Neural progenitor cell (in vitro differentiated cells): Measurements from ENCODE around the gene GATD1. TPM values are rescaled to one million over a fixed set of nuclear protein-coding genes. Genes with fewer than 3 reads are reported as not detected.

ENCODE experiments used
- DNase-seq: peaks from one replicate; pipeline ENCODE4 v3.0.0-alpha.2; 2016; ENCODE audit warnings: low spot score
- H2AFZ ChIP-seq: fragments of 200-600 bp; sonication (generic); replicated peaks from 2 replicates; pipeline ENCODE4 v1.6.1; 2016; ENCODE audit warnings: antibody characterized with exemption
- H3F3A ChIP-seq: fragments of 200-600 bp; sonication (generic); 2 replicates; pipeline ENCODE4 v1.6.1; 2016; ENCODE audit warnings: antibody characterized with exemption, low read depth
- H3K27ac ChIP-seq: fragments of 200-600 bp; sonication (generic); 2 replicates; pipeline ENCODE4 v1.5.1; 2016; ENCODE audit warnings: mild to moderate bottlenecking
- H3K27me3 ChIP-seq: fragments of 200-600 bp; sonication (generic); 2 replicates; pipeline ENCODE4 v1.6.1; 2016; ENCODE audit warnings: mild to moderate bottlenecking, moderate library complexity
- H3K36me3 ChIP-seq: fragments of 200-600 bp; sonication (generic); 2 replicates; pipeline ENCODE4 v1.5.1; 2016
- H3K4me1 ChIP-seq: fragments of 200-600 bp; sonication (generic); 2 replicates; pipeline ENCODE4 v1.6.1; 2016; ENCODE audit warnings: mixed run types
- H3K4me2 ChIP-seq: fragments of 200-600 bp; sonication (generic); 2 replicates; pipeline ENCODE4 v1.6.1; 2016
- H3K4me3 ChIP-seq: fragments of 200-600 bp; sonication (generic); 2 replicates; pipeline ENCODE4 v1.5.1; 2016
- H3K79me2 ChIP-seq: fragments of 200-600 bp; sonication (generic); 2 replicates; pipeline ENCODE4 v1.6.1; 2016; ENCODE audit warnings: low read depth
- H3K9ac ChIP-seq: fragments of 200-600 bp; sonication (generic); 2 replicates; pipeline ENCODE4 v1.6.1; 2016
- H3K9me3 ChIP-seq: fragments of 200-600 bp; sonication (generic); 2 replicates; pipeline ENCODE4 v1.5.1; 2016; ENCODE audit warnings: low read depth
- H4K20me1 ChIP-seq: fragments of 200-600 bp; sonication (generic); 2 replicates; pipeline ENCODE4 v1.6.1; 2016; ENCODE audit warnings: low read depth
- H3K27ac Mint-ChIP-seq: 3 replicates; pipeline ENCODE4 v1.8.0; 2021; ENCODE audit warnings: mixed read lengths
- H3K27me3 Mint-ChIP-seq: 2 replicates; pipeline ENCODE4 v1.8.0; 2022; ENCODE audit warnings: low read depth, mild to moderate bottlenecking, inconsistent platforms, moderate library complexity, mixed read lengths; ENCODE audit not compliant: insufficient read depth
- H3K36me3 Mint-ChIP-seq: 3 replicates; pipeline ENCODE4 v1.8.0; 2021; ENCODE audit warnings: mixed read lengths
- H3K4me1 Mint-ChIP-seq: 3 replicates; pipeline ENCODE4 v1.8.0; 2021; ENCODE audit warnings: mixed read lengths
- H3K4me3 Mint-ChIP-seq: 3 replicates; pipeline ENCODE4 v1.8.0; 2021; ENCODE audit warnings: mild to moderate bottlenecking, moderate library complexity, mixed read lengths
- H3K9me3 Mint-ChIP-seq: 3 replicates; pipeline ENCODE4 v1.8.0; 2020; ENCODE audit warnings: mixed read lengths
- EZH2 ChIP-seq: fragments of 200-600 bp; sonication (generic); IDR thresholded peaks from 2 replicates; pipeline ENCODE4 v1.6.1; 2017; ENCODE audit warnings: antibody characterized with exemption, mild to moderate bottlenecking, moderate library complexity
- EZH2phosphoT487 ChIP-seq: fragments of 200-600 bp; sonication (generic); IDR thresholded peaks from 2 replicates; pipeline ENCODE4 v1.6.1; 2017; ENCODE audit warnings: antibody characterized with exemption
- total RNA-seq: library from RNA; depleted of rRNA; stranded (reverse); fragments of >200 nt; gene quantifications from 2 replicates; pipeline ENCODE4 v1.2.3, GENCODE V29; 2015; ENCODE audit warnings: low replicate concordance
- TF ChIP-seq, protein P1 (sequence below): fragments of 200-600 bp; sonication (generic); IDR thresholded peaks from 2 replicates; pipeline ENCODE4 v1.5.1; 2017; ENCODE audit warnings: antibody characterized with exemption, mild to moderate bottlenecking

Gene GATD1
- total RNA-seq, 1 donor from 2014 or later = 24.1 TPM

DNA sequence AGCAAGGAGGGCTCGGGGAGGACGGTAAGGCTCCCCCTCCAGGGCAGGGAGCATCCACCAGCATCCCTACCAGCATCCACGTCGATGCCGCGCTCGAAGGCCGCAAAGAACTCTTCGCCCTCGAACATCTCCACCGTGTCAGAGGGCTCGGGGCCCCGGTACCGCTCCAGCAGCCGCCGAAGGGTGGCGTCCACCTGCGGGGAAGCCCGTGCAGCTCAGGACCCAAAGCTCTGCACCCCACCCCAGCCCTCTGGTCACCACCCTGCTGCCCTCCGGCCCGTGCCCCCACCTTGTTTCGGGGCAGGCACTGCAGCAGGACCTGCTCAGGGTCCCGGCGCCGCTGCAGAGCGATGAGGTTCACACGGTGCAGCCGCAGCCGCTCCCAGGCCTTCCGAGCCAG is 23.2 kb upstream of the GATD1 start:
- H3K36me3 Mint-ChIP-seq = no peaks in the 10 kb centered on the region
- Histone ChIP-seq H3K4me1 (peaks cover 20% of the 10 kb centered on the region), H3K4me2 (no peak overlapping the region), H4K20me1 (peaks cover 36% of the 10 kb centered on the region), H3K9ac (no peak overlapping the region), H3F3A (peaks cover 12% of the 10 kb centered on the region), H3K4me3 (no peak overlapping the region), H3K27me3 (no peaks in the 10 kb centered on the region), H3K27ac (no peak overlapping the region), H2AFZ (no peak overlapping the region), H3K36me3 (no peaks in the 10 kb centered on the region), H3K79me2 (peaks cover 17% of the 10 kb centered on the region), H3K9me3 (no peaks in the 10 kb centered on the region)
- no peak for DNase-seq
- TF ChIP-seq, protein P1, sequence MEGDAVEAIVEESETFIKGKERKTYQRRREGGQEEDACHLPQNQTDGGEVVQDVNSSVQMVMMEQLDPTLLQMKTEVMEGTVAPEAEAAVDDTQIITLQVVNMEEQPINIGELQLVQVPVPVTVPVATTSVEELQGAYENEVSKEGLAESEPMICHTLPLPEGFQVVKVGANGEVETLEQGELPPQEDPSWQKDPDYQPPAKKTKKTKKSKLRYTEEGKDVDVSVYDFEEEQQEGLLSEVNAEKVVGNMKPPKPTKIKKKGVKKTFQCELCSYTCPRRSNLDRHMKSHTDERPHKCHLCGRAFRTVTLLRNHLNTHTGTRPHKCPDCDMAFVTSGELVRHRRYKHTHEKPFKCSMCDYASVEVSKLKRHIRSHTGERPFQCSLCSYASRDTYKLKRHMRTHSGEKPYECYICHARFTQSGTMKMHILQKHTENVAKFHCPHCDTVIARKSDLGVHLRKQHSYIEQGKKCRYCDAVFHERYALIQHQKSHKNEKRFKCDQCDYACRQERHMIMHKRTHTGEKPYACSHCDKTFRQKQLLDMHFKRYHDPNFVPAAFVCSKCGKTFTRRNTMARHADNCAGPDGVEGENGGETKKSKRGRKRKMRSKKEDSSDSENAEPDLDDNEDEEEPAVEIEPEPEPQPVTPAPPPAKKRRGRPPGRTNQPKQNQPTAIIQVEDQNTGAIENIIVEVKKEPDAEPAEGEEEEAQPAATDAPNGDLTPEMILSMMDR = no peak
- no peak for TF ChIP-seq EZH2phosphoT487
- TF ChIP-seq EZH2 = no peak
- peaks cover 4% of the 10 kb centered on the region for H3K27me3 Mint-ChIP-seq
- H3K27ac Mint-ChIP-seq = no peak overlapping the region
- peaks cover 14% of the 10 kb centered on the region for H3K4me1 Mint-ChIP-seq
- H3K9me3 Mint-ChIP-seq = no peaks in the 10 kb centered on the region
- H3K4me3 Mint-ChIP-seq = no peak overlapping the region

DNA sequence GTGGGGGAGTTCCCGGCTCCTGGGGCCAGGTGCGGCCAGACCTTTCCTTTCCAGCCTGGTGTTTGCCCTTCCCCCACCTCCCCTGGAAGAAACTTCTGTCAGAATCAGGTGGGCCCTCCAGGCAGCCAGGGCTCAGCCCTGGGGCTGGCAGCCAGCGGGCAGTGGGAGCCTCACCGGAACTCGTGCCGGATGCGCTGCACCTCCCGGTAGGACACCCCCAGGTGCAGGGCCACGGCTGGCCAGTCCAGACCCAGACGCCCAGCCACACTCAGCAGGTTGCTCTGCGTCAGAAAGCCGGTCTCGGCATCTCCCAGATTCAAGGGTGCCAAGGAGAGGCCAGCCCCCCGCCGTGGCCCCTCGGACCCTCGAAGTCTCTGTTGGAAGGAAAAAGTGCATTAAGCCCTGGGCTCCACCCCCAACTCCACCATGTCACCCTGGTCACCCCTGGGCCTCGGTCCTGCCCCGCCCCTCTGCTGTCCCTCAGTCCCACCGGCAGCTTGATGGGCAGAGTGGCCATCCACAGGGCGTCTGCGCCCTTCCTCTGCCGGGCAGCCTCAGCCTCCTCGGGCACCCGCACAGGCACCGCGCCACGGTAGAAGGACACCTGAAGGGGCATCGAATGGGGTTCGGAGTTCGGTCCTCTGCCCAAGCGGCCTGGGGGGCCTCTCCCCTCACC is 22.5 kb upstream of the GATD1 start:
- H3K27ac ChIP-seq = no peak overlapping the region
- no peak overlapping the region for H2AFZ ChIP-seq
- Mint-ChIP-seq H3K4me3 (no peak overlapping the region), H3K9me3 (no peaks in the 10 kb centered on the region), H3K4me1 (peaks cover 14% of the 10 kb centered on the region), H3K36me3 (no peaks in the 10 kb centered on the region), H3K27ac (no peak overlapping the region), H3K27me3 (peaks cover 4% of the 10 kb centered on the region)
- H3K36me3 ChIP-seq = no peaks in the 10 kb centered on the region
- H3K9ac ChIP-seq = no peak overlapping the region
- no peak for DNase-seq
- peaks cover 17% of the 10 kb centered on the region for H3K79me2 ChIP-seq
- no peaks in the 10 kb centered on the region for H3K9me3 ChIP-seq
- H3K4me3 ChIP-seq = no peak overlapping the region
- no peak for TF ChIP-seq EZH2phosphoT487
- TF ChIP-seq, protein P1 = no peak
- no peak for TF ChIP-seq EZH2
- H3K4me2 ChIP-seq = no peak overlapping the region
- no peaks in the 10 kb centered on the region for H3K27me3 ChIP-seq
- peaks cover 40% of the 10 kb centered on the region for H4K20me1 ChIP-seq
- H3F3A ChIP-seq = peaks cover 9% of the 10 kb centered on the region
- peaks cover 20% of the 10 kb centered on the region for H3K4me1 ChIP-seq

DNA sequence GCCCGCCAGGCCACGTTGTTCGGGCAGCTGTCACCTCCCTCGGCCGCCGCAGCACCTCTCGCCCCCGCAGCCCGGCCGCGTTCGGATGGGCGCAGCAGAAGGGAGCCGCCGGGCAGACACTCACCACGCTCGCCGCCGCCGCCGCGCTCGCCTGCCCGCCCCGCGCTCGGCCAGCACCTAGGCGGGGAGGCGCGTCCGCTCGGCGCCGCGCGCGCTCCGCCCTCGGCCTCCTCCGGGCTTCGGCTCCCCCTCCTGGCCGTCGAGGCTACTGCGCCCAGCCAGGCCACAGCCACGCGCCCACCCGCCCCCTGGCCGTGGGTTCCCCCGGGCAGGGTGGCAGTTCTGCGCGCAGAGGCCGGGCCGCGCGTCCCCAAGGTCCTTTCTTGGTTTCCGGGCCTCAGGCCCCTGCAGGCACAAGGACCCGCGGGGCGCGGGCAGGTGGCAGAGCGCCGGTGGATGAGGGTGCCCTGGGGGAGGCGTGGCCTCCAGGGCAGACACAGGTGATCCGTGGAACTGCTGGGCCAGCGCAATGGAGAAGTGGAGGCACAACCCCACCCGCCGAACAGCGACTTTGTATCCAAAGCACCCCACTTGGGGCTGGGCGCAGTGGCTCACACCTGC is 20.9 kb upstream of the GATD1 start, which contains the start of gene SLC25A22:
SLC25A22 (minus strand) TSS at position 189 of the 621 bp plus-strand sequence. CDS start 3,275 bp downstream, outside the sequence.
- no peaks in the 10 kb centered on the region for H3K9me3 Mint-ChIP-seq
- TF ChIP-seq EZH2 (no peak), EZH2phosphoT487 (no peak)
- TF ChIP-seq, protein P1 = peak; percentile 75
- peaks cover 14% of the 10 kb centered on the region for H3K4me1 Mint-ChIP-seq
- Histone ChIP-seq H3K4me2 (peak within 1 kb of the TSS; percentile 79), H4K20me1 (peaks cover 31% of the 10 kb centered on the region), H3K4me1 (peaks cover 13% of the 10 kb centered on the region), H3K9me3 (no peaks in the 10 kb centered on the region), H3F3A (peaks cover 9% of the 10 kb centered on the region), H3K27ac (no peak within 1 kb of the TSS), H2AFZ (no peak within 1 kb of the TSS), H3K27me3 (no peaks in the 10 kb centered on the region), H3K9ac (peak within 1 kb of the TSS; percentile 47), H3K36me3 (no peaks in the 10 kb centered on the region), H3K79me2 (peaks cover 14% of the 10 kb centered on the region), H3K4me3 (peak within 1 kb of the TSS; percentile 78)
- DNase-seq = peak; percentile 93
- H3K4me3 Mint-ChIP-seq = peak within 1 kb of the TSS; percentile 93
- H3K36me3 Mint-ChIP-seq = no peaks in the 10 kb centered on the region
- no peak within 1 kb of the TSS for H3K27ac Mint-ChIP-seq
- H3K27me3 Mint-ChIP-seq = peaks cover 4% of the 10 kb centered on the region
